Neural progenitor cell (in vitro differentiated cells): ENCODE measurements around the gene SPATA12.

ENCODE experiments used
- CTCF ChIP-seq: fragments of 200-600 bp; sonication (generic); IDR thresholded peaks from 2 replicates; pipeline ENCODE4 v1.5.1; 2017; ENCODE audit warnings: antibody characterized with exemption, mild to moderate bottlenecking
- EZH2 ChIP-seq: fragments of 200-600 bp; sonication (generic); IDR thresholded peaks from 2 replicates; pipeline ENCODE4 v1.6.1; 2017; ENCODE audit warnings: antibody characterized with exemption, mild to moderate bottlenecking, moderate library complexity

- TF ChIP-seq CTCF, result no peak
- no peak for TF ChIP-seq EZH2
Measured at GRCh38 chr3:57120451-57121174, 60.1 kb downstream of the SPATA12 start.
